ENCODE measurements around the gene MITF.
"Not testable (repeated sequence)": the region's sequence is repeated elsewhere in the genome, so short reads cannot be mapped to it uniquely, and the experiment has no call there.

Gene MITF

GRCh38 chr3:69896095-69896494 is 156.8 kb downstream of the MITF start:
- Histone ChIP-seq H3K4me3 (ENCODE audit: insufficient read depth, low read depth, low read length, poor library complexity, severe bottlenecking) (no peak overlapping the region), H3K36me3 (ENCODE audit: control insufficient read depth, insufficient read depth, low read length) (no peaks in the 10 kb centered on the region), H3K4me1 (ENCODE audit: control insufficient read depth, insufficient read depth, low read length, poor library complexity, severe bottlenecking) (no peaks in the 10 kb centered on the region), H3K27me3 (replicated peaks; ENCODE audit: control insufficient read depth, insufficient read depth, low read length, poor library complexity, severe bottlenecking) (no peaks in the 10 kb centered on the region), H3K27ac (ENCODE audit: insufficient read depth, low read length, poor library complexity, severe bottlenecking) (no peak overlapping the region), H3K9me3 (ENCODE audit: control insufficient read depth, low read length) (no peaks in the 10 kb centered on the region)
- DNase-seq, result no peak

GRCh38 chr3:69900331-69900730 is 161.1 kb downstream of the MITF start:
- Histone ChIP-seq H3K9me3 (ENCODE audit: control insufficient read depth, low read length) (no peaks in the 10 kb centered on the region), H3K4me1 (ENCODE audit: control insufficient read depth, insufficient read depth, low read length, poor library complexity, severe bottlenecking) (no peaks in the 10 kb centered on the region), H3K27me3 (replicated peaks; ENCODE audit: control insufficient read depth, insufficient read depth, low read length, poor library complexity, severe bottlenecking) (no peaks in the 10 kb centered on the region), H3K36me3 (ENCODE audit: control insufficient read depth, insufficient read depth, low read length) (no peaks in the 10 kb centered on the region), H3K27ac (ENCODE audit: insufficient read depth, low read length, poor library complexity, severe bottlenecking) (no peak overlapping the region), H3K4me3 (ENCODE audit: insufficient read depth, low read depth, low read length, poor library complexity, severe bottlenecking) (no peak overlapping the region)
- no peak for DNase-seq

GRCh38 chr3:69901802-69902201 is 162.5 kb downstream of the MITF start:
- no peaks in the 10 kb centered on the region for H3K9me3 ChIP-seq (ENCODE audit: control insufficient read depth, low read length)
- DNase-seq, result no peak
- H3K27ac ChIP-seq (ENCODE audit: insufficient read depth, low read length, poor library complexity, severe bottlenecking), result no peak overlapping the region
- no peak overlapping the region for H3K4me3 ChIP-seq (ENCODE audit: insufficient read depth, low read depth, low read length, poor library complexity, severe bottlenecking)
- H3K27me3 ChIP-seq (replicated peaks; ENCODE audit: control insufficient read depth, insufficient read depth, low read length, poor library complexity, severe bottlenecking), result no peaks in the 10 kb centered on the region
- H3K36me3 ChIP-seq (ENCODE audit: control insufficient read depth, insufficient read depth, low read length), result no peaks in the 10 kb centered on the region
- no peaks in the 10 kb centered on the region for H3K4me1 ChIP-seq (ENCODE audit: control insufficient read depth, insufficient read depth, low read length, poor library complexity, severe bottlenecking)

- no peak for DNase-seq
- Histone ChIP-seq H3K4me1 (ENCODE audit: control insufficient read depth, insufficient read depth, low read length, poor library complexity, severe bottlenecking) (no peaks in the 10 kb centered on the region), H3K36me3 (ENCODE audit: control insufficient read depth, insufficient read depth, low read length) (no peaks in the 10 kb centered on the region), H3K9me3 (ENCODE audit: control insufficient read depth, low read length) (no peaks in the 10 kb centered on the region), H3K27me3 (replicated peaks; ENCODE audit: control insufficient read depth, insufficient read depth, low read length, poor library complexity, severe bottlenecking) (no peaks in the 10 kb centered on the region), H3K27ac (ENCODE audit: insufficient read depth, low read length, poor library complexity, severe bottlenecking) (no peak overlapping the region), H3K4me3 (ENCODE audit: insufficient read depth, low read depth, low read length, poor library complexity, severe bottlenecking) (no peak overlapping the region)
Measured at GRCh38 chr3:69902386-69902785, 163.1 kb downstream of the MITF start.

- no peak overlapping the region for H3K27ac ChIP-seq (ENCODE audit: insufficient read depth, low read length, poor library complexity, severe bottlenecking)
- no peaks in the 10 kb centered on the region for H3K9me3 ChIP-seq (ENCODE audit: control insufficient read depth, low read length)
- H3K36me3 ChIP-seq (ENCODE audit: control insufficient read depth, insufficient read depth, low read length), result no peaks in the 10 kb centered on the region
- H3K4me3 ChIP-seq (ENCODE audit: insufficient read depth, low read depth, low read length, poor library complexity, severe bottlenecking), result no peak overlapping the region
- no peak for DNase-seq
- H3K27me3 ChIP-seq (replicated peaks; ENCODE audit: control insufficient read depth, insufficient read depth, low read length, poor library complexity, severe bottlenecking), result no peaks in the 10 kb centered on the region
- no peaks in the 10 kb centered on the region for H3K4me1 ChIP-seq (ENCODE audit: control insufficient read depth, insufficient read depth, low read length, poor library complexity, severe bottlenecking)
Measured at GRCh38 chr3:69906351-69906966, 167.2 kb downstream of the MITF start.

GRCh38 chr3:69907554-69907953 is 168.3 kb downstream of the MITF start:
- no peak overlapping the region for H3K27ac ChIP-seq (ENCODE audit: insufficient read depth, low read length, poor library complexity, severe bottlenecking)
- H3K4me1 ChIP-seq (ENCODE audit: control insufficient read depth, insufficient read depth, low read length, poor library complexity, severe bottlenecking), result no peaks in the 10 kb centered on the region
- no peaks in the 10 kb centered on the region for H3K27me3 ChIP-seq (replicated peaks; ENCODE audit: control insufficient read depth, insufficient read depth, low read length, poor library complexity, severe bottlenecking)
- no peak overlapping the region for H3K4me3 ChIP-seq (ENCODE audit: insufficient read depth, low read depth, low read length, poor library complexity, severe bottlenecking)
- no peak for DNase-seq
- no peaks in the 10 kb centered on the region for H3K9me3 ChIP-seq (ENCODE audit: control insufficient read depth, low read length)
- H3K36me3 ChIP-seq (ENCODE audit: control insufficient read depth, insufficient read depth, low read length), result no peaks in the 10 kb centered on the region

GRCh38 chr3:69909859-69910258 is 170.6 kb downstream of the MITF start:
- H3K9me3 ChIP-seq (ENCODE audit: control insufficient read depth, low read length); H3K36me3 ChIP-seq (ENCODE audit: control insufficient read depth, insufficient read depth, low read length); H3K4me1 ChIP-seq (ENCODE audit: control insufficient read depth, insufficient read depth, low read length, poor library complexity, severe bottlenecking): not testable (repeated sequence)

GRCh38 chr3:69913422-69913821 is 174.2 kb downstream of the MITF start:
- H3K27me3 ChIP-seq (replicated peaks; ENCODE audit: control insufficient read depth, insufficient read depth, low read length, poor library complexity, severe bottlenecking), result no peaks in the 10 kb centered on the region
- no peak for DNase-seq
- H3K9me3 ChIP-seq (ENCODE audit: control insufficient read depth, low read length), result no peaks in the 10 kb centered on the region
- H3K4me3 ChIP-seq (ENCODE audit: insufficient read depth, low read depth, low read length, poor library complexity, severe bottlenecking), result no peak overlapping the region
- no peaks in the 10 kb centered on the region for H3K36me3 ChIP-seq (ENCODE audit: control insufficient read depth, insufficient read depth, low read length)
- H3K27ac ChIP-seq (ENCODE audit: insufficient read depth, low read length, poor library complexity, severe bottlenecking), result no peak overlapping the region
- H3K4me1 ChIP-seq (ENCODE audit: control insufficient read depth, insufficient read depth, low read length, poor library complexity, severe bottlenecking), result no peaks in the 10 kb centered on the region

More at GRCh38 chr3:69909859-69910258, 170.6 kb downstream of the MITF start:
- H3K27ac ChIP-seq (ENCODE audit: insufficient read depth, low read length, poor library complexity, severe bottlenecking); H3K4me3 ChIP-seq (ENCODE audit: insufficient read depth, low read depth, low read length, poor library complexity, severe bottlenecking); DNase-seq; H3K27me3 ChIP-seq (replicated peaks; ENCODE audit: control insufficient read depth, insufficient read depth, low read length, poor library complexity, severe bottlenecking): not testable (repeated sequence)

GRCh38 chr3:69914395-69914794 is 175.1 kb downstream of the MITF start:
- H3K27me3 ChIP-seq (replicated peaks; ENCODE audit: control insufficient read depth, insufficient read depth, low read length, poor library complexity, severe bottlenecking), result no peaks in the 10 kb centered on the region
- DNase-seq, result no peak
- H3K27ac ChIP-seq (ENCODE audit: insufficient read depth, low read length, poor library complexity, severe bottlenecking), result no peak overlapping the region

GRCh38 chr3:69915726-69916125 is 176.5 kb downstream of the MITF start:
- Histone ChIP-seq H3K4me1 (ENCODE audit: control insufficient read depth, insufficient read depth, low read length, poor library complexity, severe bottlenecking) (no peaks in the 10 kb centered on the region), H3K9me3 (ENCODE audit: control insufficient read depth, low read length) (no peaks in the 10 kb centered on the region), H3K27ac (ENCODE audit: insufficient read depth, low read length, poor library complexity, severe bottlenecking) (no peak overlapping the region), H3K4me3 (ENCODE audit: insufficient read depth, low read depth, low read length, poor library complexity, severe bottlenecking) (no peak overlapping the region), H3K36me3 (ENCODE audit: control insufficient read depth, insufficient read depth, low read length) (no peaks in the 10 kb centered on the region), H3K27me3 (replicated peaks; ENCODE audit: control insufficient read depth, insufficient read depth, low read length, poor library complexity, severe bottlenecking) (no peaks in the 10 kb centered on the region)
- no peak for DNase-seq

More at GRCh38 chr3:69914395-69914794, 175.1 kb downstream of the MITF start:
- no peaks in the 10 kb centered on the region for H3K4me1 ChIP-seq (ENCODE audit: control insufficient read depth, insufficient read depth, low read length, poor library complexity, severe bottlenecking)
- H3K36me3 ChIP-seq (ENCODE audit: control insufficient read depth, insufficient read depth, low read length), result no peaks in the 10 kb centered on the region
- H3K9me3 ChIP-seq (ENCODE audit: control insufficient read depth, low read length), result no peaks in the 10 kb centered on the region
- H3K4me3 ChIP-seq (ENCODE audit: insufficient read depth, low read depth, low read length, poor library complexity, severe bottlenecking), result no peak overlapping the region

All from effector memory CD4-positive, alpha-beta T cell (primary cell).